Cardiac fibroblast (primary cell): ENCODE data around the gene CST4.

Source experiments
- DNase-seq, 2 donors: peaks; one replicate each; pipeline versions ENCODE4 v3.0.0 to v3.0.0-alpha.2; 2010; ENCODE audit warnings: low read depth in 2 of 2
- H3K4me3 ChIP-seq, 2 donors: replicated peaks in 1 of 2; 1 replicate in 1 of 2; 2 replicates in 1 of 2; pipeline ENCODE4 v1.5.1; 2011; ENCODE audit warnings: low read depth in 2 of 2, low read length in 2 of 2, mild to moderate bottlenecking in 2 of 2, moderate library complexity in 1 of 2
- CTCF ChIP-seq: IDR thresholded peaks from one replicate; pipeline ENCODE4 v1.5.1; 2011; ENCODE audit warnings: low read depth, mild to moderate bottlenecking, low read length, inconsistent platforms

CST4 gene

GRCh38 chr20:23647346-23647745 lies 41.5 kb downstream of the CST4 start:
- peak in 1 of 2 donors; percentile 21 for DNase-seq
- no peak overlapping the region for H3K4me3 ChIP-seq
- no peak for TF ChIP-seq CTCF

GRCh38 chr20:23646106-23646873 lies 42.5 kb downstream of the CST4 start:
- no peak for TF ChIP-seq CTCF
- no peak for DNase-seq
- H3K4me3 ChIP-seq = no peak overlapping the region

GRCh38 chr20:23645575-23645974 lies 43.3 kb downstream of the CST4 start:
- DNase-seq = no peak
- no peak overlapping the region for H3K4me3 ChIP-seq
- TF ChIP-seq CTCF = no peak

GRCh38 chr20:23644164-23644563 lies 44.7 kb downstream of the CST4 start:
- no peak overlapping the region for H3K4me3 ChIP-seq
- no peak for TF ChIP-seq CTCF
- DNase-seq = no peak

GRCh38 chr20:23643659-23644058 lies 45.2 kb downstream of the CST4 start:
- no peak for DNase-seq
- no peak for TF ChIP-seq CTCF
- no peak overlapping the region for H3K4me3 ChIP-seq

- peak; percentile 74 to 84 for DNase-seq
- no peak overlapping the region for H3K4me3 ChIP-seq
- TF ChIP-seq CTCF = no peak
These were observed 46.7 kb downstream of the CST4 start for GRCh38 chr20:23641936-23642751.
